Fibroblast of villous mesenchyme (primary cell): Measurements from ENCODE around the gene USP35. TPM values are rescaled to one million over a fixed set of nuclear protein-coding genes. Genes with fewer than 3 reads are reported as not detected.

Experiments
- DNase-seq: peaks from one replicate; pipeline ENCODE4 v3.0.0-alpha.2; 2010; ENCODE audit warnings: low read depth
- H3K4me3 ChIP-seq: 2 replicates; pipeline ENCODE4 v1.5.1; 2011; ENCODE audit warnings: low read depth, mild to moderate bottlenecking, low read length
- total RNA-seq: library from RNA; depleted of rRNA; stranded (reverse); fragments of >200 nt; gene quantifications from 2 replicates; pipeline ENCODE4 v1.2.3, GENCODE V29; 2012
- TF ChIP-seq, protein P1 (sequence below): IDR thresholded peaks from 2 replicates; pipeline ENCODE4 v1.5.1; 2012; ENCODE audit warnings: low read depth, mild to moderate bottlenecking, low read length; ENCODE audit not compliant: insufficient read depth

USP35 gene
- total RNA-seq, 1 donor = 10.8 TPM

DNA sequence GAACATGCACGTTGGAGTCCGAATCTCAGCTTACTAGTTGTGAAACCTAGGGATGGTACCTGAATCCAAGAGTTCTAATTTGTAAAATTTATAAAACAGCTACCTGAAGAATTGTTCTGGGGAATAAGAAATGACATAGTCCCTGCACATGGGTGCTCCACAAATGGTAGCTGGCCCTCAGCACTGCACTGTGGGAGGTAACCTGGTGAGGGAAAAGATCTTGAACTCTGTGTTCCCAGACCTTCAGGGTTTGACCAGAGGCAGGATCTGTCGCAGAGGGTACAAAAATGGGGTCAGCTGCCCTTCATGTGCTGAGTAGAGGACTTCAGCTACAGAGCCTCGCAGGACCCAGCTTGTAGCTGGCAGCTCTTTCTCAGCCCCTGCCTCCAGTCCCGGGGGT lies 73.5 kb downstream of the USP35 start:
- TF ChIP-seq, protein P1, sequence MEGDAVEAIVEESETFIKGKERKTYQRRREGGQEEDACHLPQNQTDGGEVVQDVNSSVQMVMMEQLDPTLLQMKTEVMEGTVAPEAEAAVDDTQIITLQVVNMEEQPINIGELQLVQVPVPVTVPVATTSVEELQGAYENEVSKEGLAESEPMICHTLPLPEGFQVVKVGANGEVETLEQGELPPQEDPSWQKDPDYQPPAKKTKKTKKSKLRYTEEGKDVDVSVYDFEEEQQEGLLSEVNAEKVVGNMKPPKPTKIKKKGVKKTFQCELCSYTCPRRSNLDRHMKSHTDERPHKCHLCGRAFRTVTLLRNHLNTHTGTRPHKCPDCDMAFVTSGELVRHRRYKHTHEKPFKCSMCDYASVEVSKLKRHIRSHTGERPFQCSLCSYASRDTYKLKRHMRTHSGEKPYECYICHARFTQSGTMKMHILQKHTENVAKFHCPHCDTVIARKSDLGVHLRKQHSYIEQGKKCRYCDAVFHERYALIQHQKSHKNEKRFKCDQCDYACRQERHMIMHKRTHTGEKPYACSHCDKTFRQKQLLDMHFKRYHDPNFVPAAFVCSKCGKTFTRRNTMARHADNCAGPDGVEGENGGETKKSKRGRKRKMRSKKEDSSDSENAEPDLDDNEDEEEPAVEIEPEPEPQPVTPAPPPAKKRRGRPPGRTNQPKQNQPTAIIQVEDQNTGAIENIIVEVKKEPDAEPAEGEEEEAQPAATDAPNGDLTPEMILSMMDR = no peak
- no peak for DNase-seq
- no peak overlapping the region for H3K4me3 ChIP-seq

DNA sequence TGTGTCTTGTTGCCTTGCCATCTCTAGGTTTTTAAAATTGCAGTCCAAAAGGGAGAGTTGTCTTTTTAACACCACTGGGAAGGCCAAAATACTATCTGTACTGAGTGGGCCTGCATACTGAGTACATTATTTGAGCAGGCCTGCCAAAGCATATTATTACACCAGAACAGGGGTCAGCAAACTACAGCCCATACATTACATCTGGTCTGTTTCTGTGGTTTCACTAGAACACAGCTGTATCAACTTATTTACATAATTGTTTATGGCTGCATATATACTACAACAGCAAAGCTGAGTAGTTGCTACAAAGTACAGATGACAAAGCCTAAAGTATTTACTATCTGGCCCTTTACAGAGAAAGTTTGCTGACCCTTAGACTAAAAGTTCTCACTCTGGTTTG lies 74.0 kb downstream of the USP35 start:
- peak; percentile 87 for DNase-seq
- TF ChIP-seq, protein P1 = no peak

More for the DNA sequence above, 74.0 kb downstream of the USP35 start:
- no peak overlapping the region for H3K4me3 ChIP-seq

Other genes starting within 250 kb of the USP35 start
- gene INTS4, start 194.3 kb upstream of the USP35 start, total RNA-seq = 34.8 and 37.1 TPM in 2 replicates
- 0.97 and 4.3 TPM in 2 replicates for gene KCTD14, start 165.6 kb upstream of the USP35 start, total RNA-seq
- gene THRSP, start 125.1 kb upstream of the USP35 start, total RNA-seq = not detected in 2 replicates
- gene NDUFC2, start 109.1 kb upstream of the USP35 start, total RNA-seq = 120 and 179 TPM in 2 replicates
- 37.7 and 60.9 TPM in 2 replicates for gene ALG8, start 49.3 kb upstream of the USP35 start, total RNA-seq
- gene KCTD21, start 293 bp upstream of the USP35 start, total RNA-seq = 8.1 and 11.2 TPM in 2 replicates
- gene GAB2, start 228.9 kb downstream of the USP35 start, total RNA-seq = 8.2 and 11.3 TPM in 2 replicates